GM18951 (cell line): ENCODE results near the gene NUP205.

Experiments
- POLR2A ChIP-seq: IDR thresholded peaks from 4 replicates; pipeline ENCODE4 v1.6.1; 2011; ENCODE audit warnings: mild to moderate bottlenecking; ENCODE audit not compliant: insufficient read length, insufficient read depth; ENCODE audit errors: extremely low read depth
- in situ Hi-C: fragments of 300-500 bp; cut with MboI; formaldehyde crosslinking; loops from one replicate; pipeline ENCODE4 v1.12.0; 2022; ENCODE audit warnings: low sequenced_read_pairs, mixed read lengths, inconsistent platforms; ENCODE audit not compliant: unreplicated experiment

Gene NUP205, protein sequence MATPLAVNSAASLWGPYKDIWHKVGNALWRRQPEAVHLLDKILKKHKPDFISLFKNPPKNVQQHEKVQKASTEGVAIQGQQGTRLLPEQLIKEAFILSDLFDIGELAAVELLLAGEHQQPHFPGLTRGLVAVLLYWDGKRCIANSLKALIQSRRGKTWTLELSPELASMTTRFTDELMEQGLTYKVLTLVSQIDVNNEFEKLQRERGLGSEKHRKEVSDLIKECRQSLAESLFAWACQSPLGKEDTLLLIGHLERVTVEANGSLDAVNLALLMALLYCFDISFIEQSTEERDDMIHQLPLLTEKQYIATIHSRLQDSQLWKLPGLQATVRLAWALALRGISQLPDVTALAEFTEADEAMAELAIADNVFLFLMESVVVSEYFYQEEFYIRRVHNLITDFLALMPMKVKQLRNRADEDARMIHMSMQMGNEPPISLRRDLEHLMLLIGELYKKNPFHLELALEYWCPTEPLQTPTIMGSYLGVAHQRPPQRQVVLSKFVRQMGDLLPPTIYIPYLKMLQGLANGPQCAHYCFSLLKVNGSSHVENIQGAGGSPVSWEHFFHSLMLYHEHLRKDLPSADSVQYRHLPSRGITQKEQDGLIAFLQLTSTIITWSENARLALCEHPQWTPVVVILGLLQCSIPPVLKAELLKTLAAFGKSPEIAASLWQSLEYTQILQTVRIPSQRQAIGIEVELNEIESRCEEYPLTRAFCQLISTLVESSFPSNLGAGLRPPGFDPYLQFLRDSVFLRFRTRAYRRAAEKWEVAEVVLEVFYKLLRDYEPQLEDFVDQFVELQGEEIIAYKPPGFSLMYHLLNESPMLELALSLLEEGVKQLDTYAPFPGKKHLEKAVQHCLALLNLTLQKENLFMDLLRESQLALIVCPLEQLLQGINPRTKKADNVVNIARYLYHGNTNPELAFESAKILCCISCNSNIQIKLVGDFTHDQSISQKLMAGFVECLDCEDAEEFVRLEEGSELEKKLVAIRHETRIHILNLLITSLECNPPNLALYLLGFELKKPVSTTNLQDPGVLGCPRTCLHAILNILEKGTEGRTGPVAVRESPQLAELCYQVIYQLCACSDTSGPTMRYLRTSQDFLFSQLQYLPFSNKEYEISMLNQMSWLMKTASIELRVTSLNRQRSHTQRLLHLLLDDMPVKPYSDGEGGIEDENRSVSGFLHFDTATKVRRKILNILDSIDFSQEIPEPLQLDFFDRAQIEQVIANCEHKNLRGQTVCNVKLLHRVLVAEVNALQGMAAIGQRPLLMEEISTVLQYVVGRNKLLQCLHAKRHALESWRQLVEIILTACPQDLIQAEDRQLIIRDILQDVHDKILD (N-terminal part only)

DNA sequence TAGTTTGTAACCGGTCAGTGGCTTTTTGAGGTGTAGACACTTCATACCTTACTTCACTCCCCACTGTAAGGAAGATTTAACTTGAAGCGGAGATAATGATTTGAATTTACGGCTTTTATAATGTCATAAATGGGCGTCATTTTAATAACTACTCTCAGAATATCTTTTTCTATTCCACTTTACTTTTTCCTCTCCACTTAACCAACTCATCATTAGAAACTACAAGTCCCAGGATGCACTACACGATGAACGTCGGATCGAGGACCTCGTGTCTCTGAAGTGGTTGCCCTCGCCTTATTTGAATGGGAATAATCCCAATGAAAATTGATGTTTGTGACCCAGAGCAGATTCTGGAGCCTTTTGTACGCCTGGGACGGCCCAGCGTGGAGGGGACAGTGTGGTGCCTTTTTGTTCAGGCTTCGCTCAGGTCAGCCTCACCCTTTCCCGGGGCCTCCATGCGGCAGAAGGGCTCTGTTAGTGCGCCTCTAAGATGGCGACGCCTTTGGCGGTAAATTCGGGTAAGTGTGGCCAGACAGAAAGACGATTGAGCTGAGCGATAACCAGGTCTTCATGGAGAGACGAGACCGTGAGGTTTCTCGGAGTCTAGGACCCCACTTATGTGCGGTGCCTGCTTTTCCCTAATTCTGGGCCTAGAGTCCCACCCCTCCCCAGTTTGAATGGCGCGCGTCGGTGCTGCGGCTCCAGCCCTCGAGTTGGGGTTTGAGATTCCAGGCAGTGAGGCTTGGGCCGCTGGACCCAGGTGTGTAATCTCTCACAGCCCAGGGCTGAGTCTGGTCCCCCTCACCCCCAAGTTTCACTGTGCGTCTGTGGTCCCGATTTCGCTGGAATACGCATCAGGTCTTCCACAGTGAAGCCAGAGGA is at the start of gene NUP205:
Gene NUP205 (plus strand): TSS at position 463 of the 882 bp plus-strand sequence. CDS start 28 bp downstream, at position 491.
- TF ChIP-seq POLR2A = peak; percentile 81
- in situ Hi-C loops = loop anchor here (10.0 kb wide), 1 partner anchor 273 kb away; no protein-coding TSS in a partner anchor

DNA sequence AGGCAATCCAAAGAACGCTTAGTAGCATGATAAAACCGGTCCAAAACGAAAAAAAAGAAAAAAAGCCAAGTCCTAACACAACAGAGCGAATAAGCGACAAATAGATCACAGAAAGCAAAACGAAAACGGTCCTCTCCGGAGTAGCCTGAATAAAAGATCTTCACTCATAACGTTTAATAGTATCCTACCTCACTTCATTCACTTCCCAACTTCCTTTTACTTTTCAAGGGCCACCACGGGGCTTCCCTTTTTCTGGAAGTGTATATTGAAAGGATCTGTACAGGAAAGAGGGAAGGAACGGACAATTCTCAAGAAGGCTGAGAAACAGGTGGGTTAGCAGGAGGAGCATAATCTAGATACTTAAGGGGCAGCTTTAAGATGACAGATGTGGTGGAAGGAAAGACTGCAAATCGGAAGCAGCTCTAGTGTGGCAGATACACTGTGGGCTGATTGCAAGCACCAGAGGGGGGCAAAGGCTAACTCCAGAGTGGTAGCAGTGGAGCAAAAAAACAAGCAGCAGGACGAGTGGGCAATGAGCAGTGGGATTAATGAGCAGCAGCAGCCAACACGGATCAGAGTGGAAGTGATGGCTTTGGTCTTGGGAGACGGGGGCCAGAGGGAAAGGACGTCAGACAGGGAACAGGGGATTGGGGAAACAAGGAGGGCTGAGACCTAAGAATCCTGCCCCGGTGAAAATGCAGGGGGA is 48.7 kb upstream of the NUP205 start:
- in situ Hi-C loops = no loop called here
- TF ChIP-seq POLR2A = peak; percentile 31

DNA sequence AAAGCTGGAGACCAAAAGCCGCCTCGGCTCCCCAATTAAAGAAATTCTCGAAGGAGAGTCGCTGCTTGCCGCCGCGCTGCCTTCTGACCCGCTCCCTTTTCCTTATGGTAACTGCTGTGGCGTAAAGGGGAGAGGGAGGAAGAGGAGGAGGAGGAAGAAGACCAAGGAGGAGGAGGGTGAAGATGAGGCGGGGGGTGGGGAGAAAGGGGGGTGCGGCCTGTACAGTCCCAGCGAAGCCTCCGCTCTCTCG is 48.2 kb upstream of the NUP205 start:
- TF ChIP-seq POLR2A = no peak
- in situ Hi-C loops = no loop called here

DNA sequence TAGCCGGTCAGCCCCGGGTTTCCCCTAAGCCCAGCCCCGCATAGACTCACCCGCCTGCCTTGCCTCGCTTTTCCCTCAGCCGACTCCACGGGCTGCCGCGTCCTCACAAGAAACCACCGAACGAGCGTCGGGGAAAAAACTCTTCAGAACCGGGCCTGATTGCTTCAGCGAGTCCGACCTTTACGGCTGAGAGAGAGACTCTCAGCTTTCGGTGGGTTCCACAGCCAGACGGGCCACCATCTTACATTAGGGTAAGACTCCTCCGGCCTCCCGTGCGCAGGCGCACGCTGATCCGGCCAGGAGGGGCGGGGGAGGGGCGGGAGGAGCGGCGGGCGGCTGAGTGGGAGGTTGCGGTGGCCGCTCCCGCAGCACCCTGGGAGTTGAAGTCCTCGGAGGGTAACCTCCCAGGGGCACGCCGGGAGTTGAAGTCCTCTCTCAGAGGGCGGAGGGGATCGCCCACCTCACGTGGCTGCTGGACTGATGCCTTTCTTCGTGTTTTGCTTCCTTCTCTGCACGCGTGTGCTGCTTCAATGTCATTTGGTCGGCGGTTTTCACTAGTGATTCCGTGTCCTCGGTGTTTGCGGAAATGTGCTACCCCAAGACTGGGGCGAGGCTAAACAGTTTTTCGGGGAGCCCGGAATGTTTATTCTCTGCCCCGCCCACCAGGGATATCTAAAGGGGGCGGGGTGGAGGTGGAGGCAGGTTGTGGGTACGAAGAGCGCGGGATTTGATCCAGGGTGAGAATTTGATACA is 47.7 kb upstream of the NUP205 start, which contains the start of gene CNOT4:
Gene CNOT4 (minus strand): TSS at position 264 of the 753 bp plus-strand sequence. CDS start 71,771 bp downstream, outside the sequence.
- in situ Hi-C loops = no loop called here
- peak; percentile 85 for TF ChIP-seq POLR2A

DNA sequence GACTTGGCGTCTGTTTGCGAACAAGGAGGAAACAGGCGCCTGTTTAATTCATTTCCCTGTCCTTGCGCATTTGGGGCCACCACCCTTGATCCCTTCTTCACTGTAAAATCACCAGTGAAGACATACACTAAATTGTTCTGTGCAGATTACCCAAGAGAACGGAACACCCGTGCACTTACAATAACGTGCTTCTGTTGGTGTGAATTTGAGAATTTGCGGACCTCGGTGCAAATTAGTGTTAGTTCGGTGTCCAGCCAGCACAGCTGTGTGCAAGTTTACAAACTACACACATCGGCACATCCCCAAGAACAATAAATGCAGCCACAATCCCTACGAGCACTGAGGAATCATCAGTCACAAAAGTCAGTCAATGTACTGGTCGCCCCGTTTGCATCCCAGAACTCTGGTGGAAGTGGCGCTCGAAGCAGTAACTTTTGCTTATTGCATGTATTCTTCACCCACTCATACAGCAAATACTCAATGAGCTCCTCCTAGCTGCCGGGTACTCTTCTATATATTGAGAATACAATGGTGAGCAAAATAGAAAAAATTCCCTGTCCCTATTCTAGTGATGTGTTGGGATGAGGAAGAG is 47.0 kb upstream of the NUP205 start:
- TF ChIP-seq POLR2A = no peak
- in situ Hi-C loops = no loop called here

DNA sequence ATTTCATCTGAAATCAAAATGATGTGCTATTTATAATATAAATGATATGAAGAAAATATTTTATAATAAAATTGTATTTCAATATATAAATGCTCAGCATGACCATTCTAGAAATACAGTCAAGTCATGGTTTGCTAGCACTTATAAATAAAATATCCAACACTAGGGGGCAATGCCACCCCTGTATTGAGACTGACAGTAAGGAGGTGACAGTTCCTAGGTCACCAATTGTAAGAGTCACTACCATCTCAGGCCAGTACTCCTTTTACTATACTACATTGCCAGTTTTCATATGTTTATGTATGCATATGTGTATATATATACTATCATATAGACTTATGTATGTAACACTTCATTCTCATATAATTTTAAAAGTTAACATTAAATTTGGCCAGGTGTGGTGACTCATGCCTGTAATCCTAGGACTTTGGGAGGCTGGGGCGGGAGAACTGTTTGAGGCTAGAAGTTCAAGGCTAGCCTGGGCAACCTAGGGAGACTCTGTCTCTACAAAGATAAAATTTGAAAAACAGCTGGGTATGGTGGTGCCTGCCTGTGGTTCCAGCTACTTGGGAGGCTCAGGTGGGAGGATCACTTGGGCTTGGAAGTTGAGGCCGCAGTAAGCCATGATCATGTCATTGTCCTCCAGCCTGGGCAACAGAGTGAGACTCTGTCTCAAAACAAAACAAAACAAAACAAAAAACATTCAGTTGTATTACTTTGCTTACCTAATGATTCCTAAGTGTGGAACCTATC is 45.4 kb upstream of the NUP205 start:
- in situ Hi-C loops = no loop called here
- TF ChIP-seq POLR2A = no peak

DNA sequence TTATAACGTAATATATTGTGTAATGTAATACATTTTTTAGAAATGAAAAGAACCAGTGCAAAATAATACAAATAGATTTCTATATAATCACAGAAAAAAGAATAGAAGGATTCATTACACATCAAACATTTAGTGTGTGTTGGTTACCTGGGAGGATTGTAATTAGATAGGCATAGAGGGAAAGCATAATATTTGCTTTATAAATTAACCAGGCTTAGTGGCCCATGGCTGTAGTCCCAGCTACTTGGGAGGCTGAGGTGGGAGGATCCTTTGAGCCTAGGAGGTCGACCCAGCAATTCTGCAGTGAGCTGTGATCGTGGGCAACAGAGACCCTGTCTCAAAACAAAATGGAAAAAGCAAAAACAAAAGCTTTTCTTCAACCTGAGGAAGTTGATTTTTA is 42.9 kb upstream of the NUP205 start:
- in situ Hi-C loops = no loop called here
- TF ChIP-seq POLR2A = no peak

DNA sequence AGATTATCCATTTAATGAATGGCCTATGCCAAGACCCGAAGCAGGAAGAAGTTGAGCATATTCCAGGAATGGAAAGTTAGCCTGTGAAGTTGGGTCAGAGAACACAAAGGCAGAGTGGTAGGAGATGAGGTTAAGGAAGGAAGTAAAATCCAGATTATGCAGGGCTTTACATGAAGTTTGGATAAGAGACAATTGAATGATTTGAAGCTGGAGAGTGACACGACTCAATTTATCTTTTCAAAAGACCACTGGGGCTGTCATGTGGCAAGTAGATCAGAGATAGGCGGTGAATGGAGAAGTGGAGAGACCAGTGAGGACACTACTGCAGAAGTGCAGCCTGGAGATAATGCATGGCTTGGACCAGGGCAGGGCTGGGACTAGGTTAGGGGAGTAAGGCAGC is 40.7 kb upstream of the NUP205 start:
- TF ChIP-seq POLR2A = no peak
- in situ Hi-C loops = no loop called here

DNA sequence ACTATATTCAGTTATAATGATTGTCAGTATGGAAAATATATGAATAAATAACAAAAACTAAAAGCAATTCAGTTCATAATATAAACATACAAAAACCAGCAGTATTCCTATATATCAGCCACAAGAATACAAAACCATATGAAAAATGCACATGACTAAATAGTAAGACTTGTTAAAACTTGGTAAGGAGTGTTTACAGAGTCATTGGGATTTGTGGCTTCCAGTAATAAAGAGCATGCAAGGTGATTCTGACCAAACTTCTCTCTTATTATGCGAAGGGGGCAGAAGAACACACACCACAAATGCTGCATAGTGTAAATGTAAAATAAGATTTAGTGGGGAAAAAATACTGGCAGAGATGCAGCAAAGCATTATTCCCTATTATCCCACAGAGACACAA is 39.0 kb upstream of the NUP205 start:
- no peak for TF ChIP-seq POLR2A
- in situ Hi-C loops = no loop called here

DNA sequence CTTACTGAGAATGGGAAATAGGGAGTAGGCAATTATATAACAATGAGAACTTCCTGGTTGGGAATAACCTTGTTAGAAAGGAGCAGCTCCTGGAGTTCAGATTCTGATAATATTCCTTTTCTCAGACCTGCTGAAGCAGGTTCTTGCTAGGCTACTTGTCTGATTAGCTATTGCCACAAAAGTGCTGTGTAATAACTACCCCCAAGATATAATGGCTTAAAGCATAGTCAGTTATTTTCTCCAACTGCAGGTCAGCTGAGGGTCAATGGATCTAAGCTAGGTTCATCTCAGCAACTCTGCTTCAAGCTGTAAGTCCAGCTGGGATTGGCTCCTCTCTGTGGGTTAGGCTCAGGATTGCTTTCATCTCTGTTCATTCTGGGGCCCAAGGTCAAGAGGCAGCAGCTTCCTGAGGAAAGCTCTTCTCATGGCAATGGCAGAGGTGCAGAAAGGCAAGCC is 38.5 kb upstream of the NUP205 start:
- in situ Hi-C loops = no loop called here
- no peak for TF ChIP-seq POLR2A

DNA sequence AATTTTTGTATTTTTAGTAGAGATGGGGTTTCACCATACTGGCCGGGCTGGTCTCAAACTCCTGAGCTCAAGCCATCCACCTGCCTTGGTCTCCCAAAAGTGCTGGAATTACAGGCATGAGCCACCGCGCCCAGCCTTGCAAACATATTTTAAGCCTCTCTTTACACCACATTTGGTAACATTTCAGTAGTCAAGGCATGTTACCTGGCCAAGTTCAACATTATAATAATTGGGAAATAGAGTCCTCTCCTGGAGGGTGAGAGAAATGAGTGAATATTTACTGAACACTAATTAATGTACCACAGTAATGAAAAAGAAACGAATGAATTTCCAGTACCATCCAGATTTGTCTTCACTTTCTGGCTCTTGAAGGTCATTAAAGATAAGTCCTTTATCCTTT is 37.8 kb upstream of the NUP205 start:
- in situ Hi-C loops = no loop called here
- TF ChIP-seq POLR2A = no peak
